ENCODE data around the gene SS18.

- TF ChIP-seq, protein P1, sequence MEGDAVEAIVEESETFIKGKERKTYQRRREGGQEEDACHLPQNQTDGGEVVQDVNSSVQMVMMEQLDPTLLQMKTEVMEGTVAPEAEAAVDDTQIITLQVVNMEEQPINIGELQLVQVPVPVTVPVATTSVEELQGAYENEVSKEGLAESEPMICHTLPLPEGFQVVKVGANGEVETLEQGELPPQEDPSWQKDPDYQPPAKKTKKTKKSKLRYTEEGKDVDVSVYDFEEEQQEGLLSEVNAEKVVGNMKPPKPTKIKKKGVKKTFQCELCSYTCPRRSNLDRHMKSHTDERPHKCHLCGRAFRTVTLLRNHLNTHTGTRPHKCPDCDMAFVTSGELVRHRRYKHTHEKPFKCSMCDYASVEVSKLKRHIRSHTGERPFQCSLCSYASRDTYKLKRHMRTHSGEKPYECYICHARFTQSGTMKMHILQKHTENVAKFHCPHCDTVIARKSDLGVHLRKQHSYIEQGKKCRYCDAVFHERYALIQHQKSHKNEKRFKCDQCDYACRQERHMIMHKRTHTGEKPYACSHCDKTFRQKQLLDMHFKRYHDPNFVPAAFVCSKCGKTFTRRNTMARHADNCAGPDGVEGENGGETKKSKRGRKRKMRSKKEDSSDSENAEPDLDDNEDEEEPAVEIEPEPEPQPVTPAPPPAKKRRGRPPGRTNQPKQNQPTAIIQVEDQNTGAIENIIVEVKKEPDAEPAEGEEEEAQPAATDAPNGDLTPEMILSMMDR (conservative IDR thresholded peaks at IDR 0.05), result no peak
- no peak for TF ChIP-seq EZH2 (IDR thresholded peaks at IDR 0.05; ENCODE audit: low read depth)
Measured at GRCh38 chr18:26086959-26087358, 3.5 kb downstream of the SS18 start.

Measured in PC-9 (cell line).